ENCODE measurements around the gene NT5M. TPM values are rescaled to one million over a fixed set of nuclear protein-coding genes. Genes with fewer than 3 reads are reported as not detected.

Gene NT5M
- total and polyA plus RNA-seq, 9 of the 15 experiments (the other 6 are each of a cell fraction or from before 2014, with no cell fraction given): 0.24 to 10.1 (median 3.4) TPM

- no peak for TF ChIP-seq NR4A1 (CRISPR knock-in tag; IDR thresholded peaks at IDR 0.05)
- no peak for TF ChIP-seq NR4A1 (tag; IDR thresholded peaks at IDR 0.05)
- 0 out of 2 replicates have a peak, but pooled peaks have one; percentile 17 for TF ChIP-seq SMAD4 (CRISPR knock-in tag; conservative IDR thresholded peaks at IDR 0.05)
- no peak for TF ChIP-seq PTRF (tag; IDR thresholded peaks at IDR 0.05)
- peak; percentile 96 for TF ChIP-seq CTBP1 (IDR thresholded peaks at IDR 0.05; ENCODE audit: borderline replicate concordance)
- TF ChIP-seq PHF8 (IDR thresholded peaks at IDR 0.05; ENCODE audit: borderline replicate concordance, low read length): peak; percentile 72; the same call in 1 of the 2 replicates
- TF ChIP-seq RBM34 (IDR thresholded peaks at IDR 0.05; ENCODE audit: borderline replicate concordance, insufficient read depth, low read length): no peak
- peak; percentile 75 for TF ChIP-seq CCNT2 (IDR thresholded peaks at IDR 0.05; ENCODE audit: borderline replicate concordance, extremely low read depth, insufficient read length, low read depth, low read length)
- peak; percentile 76; the same call in 1 of the 2 replicates for TF ChIP-seq GATAD2B (IDR thresholded peaks at IDR 0.05; ENCODE audit: borderline replicate concordance)
- TF ChIP-seq HOXB6 (CRISPR knock-in tag; IDR thresholded peaks at IDR 0.05; ENCODE audit: borderline replicate concordance): no peak
- no peak for TF ChIP-seq SIRT6 (IDR thresholded peaks at IDR 0.05; ENCODE audit: low read depth, low read length)
- no peak for TF ChIP-seq KLF6 (CRISPR knock-in tag; IDR thresholded peaks at IDR 0.05; ENCODE audit: borderline replicate concordance)
These were observed at the start of gene NT5M (continued) for GRCh38 chr17:17303010-17303846.

Data from K562 (cell line).